Keratinocyte (primary cell): Measurements from ENCODE around the gene CAT. TPM values are rescaled to one million over a fixed set of nuclear protein-coding genes. Genes with fewer than 3 reads are reported as not detected.
A peak's percentile ranks its signal among the peaks of the same experiment; 100 is the strongest.

ENCODE experiments used
- DNase-seq: peaks from one replicate; pipeline ENCODE4 v3.0.0-alpha.2; 2011; ENCODE audit warnings: low read depth, missing footprints, low spot score
- FAIRE-seq: peaks from 2 replicates; lab custom pipeline; 2011; peaks lifted over from hg19 to GRCh38; lab: Jason Lieb, UNC
- H2AFZ ChIP-seq: 2 replicates; pipeline ENCODE4 v1.6.0; 2012; ENCODE audit warnings: low read length, control low read depth, inconsistent platforms; ENCODE audit not compliant: control insufficient read depth
- H3K27ac ChIP-seq: 2 replicates; pipeline ENCODE4 v1.5.1; 2011; ENCODE audit warnings: low read length; ENCODE audit not compliant: control insufficient read depth, insufficient read depth
- H3K27me3 ChIP-seq: 3 replicates; pipeline ENCODE4 v1.6.0; 2011; ENCODE audit warnings: low read length; ENCODE audit not compliant: control insufficient read depth, insufficient read depth; ENCODE audit errors: extremely low read depth
- H3K36me3 ChIP-seq, 2 experiments: 2 replicates in 1 of 2; 3 replicates in 1 of 2; pipeline ENCODE4 v1.5.1; 2011; ENCODE audit warnings: low read length in 2 of 2, mild to moderate bottlenecking in 1 of 2; ENCODE audit not compliant: control insufficient read depth in 2 of 2, insufficient read depth in 2 of 2; ENCODE audit errors: extremely low read depth in 1 of 2
- H3K4me1 ChIP-seq: 3 replicates; pipeline ENCODE4 v1.5.1; 2011; ENCODE audit warnings: low read length; ENCODE audit not compliant: control insufficient read depth, insufficient read depth; ENCODE audit errors: extremely low read depth
- H3K4me2 ChIP-seq: 3 replicates; pipeline ENCODE4 v1.6.0; 2011; ENCODE audit warnings: low read depth, low read length; ENCODE audit not compliant: control insufficient read depth, insufficient read depth; ENCODE audit errors: extremely low read depth
- H3K4me3 ChIP-seq, 3 experiments: fragments of 200-600 bp in 1 of 3; sonication (generic) in 1 of 3; 2 replicates in 2 of 3; 3 replicates in 1 of 3; pipeline ENCODE4 v1.5.1; 2011 to 2016; ENCODE audit warnings: low read length in 3 of 3, mild to moderate bottlenecking in 3 of 3, control low read depth in 2 of 3, inconsistent platforms in 1 of 3, low read depth in 1 of 3, mixed read lengths in 1 of 3, mixed run types in 1 of 3, moderate library complexity in 1 of 3; ENCODE audit not compliant: control insufficient read depth in 2 of 3, insufficient read depth in 2 of 3; ENCODE audit errors: extremely low read depth in 1 of 3
- H3K79me2 ChIP-seq: 2 replicates; pipeline ENCODE4 v1.6.0; 2012; ENCODE audit warnings: low read length; ENCODE audit not compliant: control insufficient read depth, insufficient read depth
- H3K9ac ChIP-seq: 3 replicates; pipeline ENCODE4 v1.6.0; 2011; ENCODE audit warnings: low read length; ENCODE audit not compliant: control insufficient read depth, insufficient read depth; ENCODE audit errors: extremely low read depth
- H3K9me1 ChIP-seq: 3 replicates; pipeline ENCODE4 v1.6.0; 2011; ENCODE audit warnings: low read length; ENCODE audit not compliant: control insufficient read depth, insufficient read depth; ENCODE audit errors: extremely low read depth
- H3K9me3 ChIP-seq: 2 replicates; pipeline ENCODE4 v1.5.1; 2012; ENCODE audit warnings: low read depth, low read length; ENCODE audit not compliant: control insufficient read depth
- H4K20me1 ChIP-seq: 3 replicates; pipeline ENCODE4 v1.6.0; 2011; ENCODE audit warnings: low read length; ENCODE audit not compliant: control insufficient read depth, insufficient read depth; ENCODE audit errors: extremely low read depth
- CTCF ChIP-seq, 3 experiments: IDR thresholded peaks in 1 of 3; conservative IDR thresholded peaks in 1 of 3; optimal IDR thresholded peaks in 1 of 3; 2 replicates in 2 of 3; 3 replicates in 1 of 3; pipeline versions ENCODE3 to v1.5.1; 2011; ENCODE audit warnings: low read length in 3 of 3, mild to moderate bottlenecking in 3 of 3, moderate library complexity in 2 of 3, control low read depth in 1 of 3, inconsistent platforms in 1 of 3; ENCODE audit not compliant: insufficient read depth in 2 of 3; ENCODE audit errors: extremely low read depth in 1 of 3
- EZH2 ChIP-seq: IDR thresholded peaks from one replicate; pipeline ENCODE4 v1.6.1; 2012; ENCODE audit warnings: inconsistent platforms, mild to moderate bottlenecking, low read length, moderate library complexity
- dilution Hi-C: fragments of 300-500 bp; cut with MboI; formaldehyde crosslinking; loops from one replicate; pipeline ENCODE4 v1.7.0; 2020; ENCODE audit warnings: low sequenced_read_pairs; ENCODE audit not compliant: extremely low pct_ligation_motif_present
- polyA plus RNA-seq, 5 experiments: library from polyadenylated mRNA; depleted of rRNA in 3 of 5; stranded (reverse) in 3 of 5; stranded (forward) in 1 of 5; unstranded in 1 of 5; fragments of >200 nt; gene quantifications; 1 replicate in 1 of 5; 2 replicates in 3 of 5; 3 replicates in 1 of 5; pipeline versions ENCODE4 v1.2.1 to v1.2.3, GENCODE V29; 2011 to 2012; ENCODE audit warnings: missing spikeins in 2 of 5, low read depth in 1 of 5, low replicate concordance in 1 of 5

The CAT gene
- polyA plus RNA-seq, 1 donor (not counting 4 experiments of a cell fraction or from before 2014, with no cell fraction given), result 94.8 TPM

GRCh38 chr11:34437224-34438125 lies 1.3 kb upstream of the CAT start:
- Histone ChIP-seq H2AFZ (peak overlapping the region; percentile 67), H3K9ac (no peak overlapping the region), H3K27ac (no peak overlapping the region), H3K4me1 (peaks cover 8% of the 10 kb centered on the region), H3K9me3 (no peaks in the 10 kb centered on the region), H3K4me2 (peak overlapping the region; percentile 81), H3K4me3 (peak overlapping the region; percentile 86 to 92 (median 87)), H3K79me2 (peaks cover 15% of the 10 kb centered on the region), H3K9me1 (no peaks in the 10 kb centered on the region), H3K36me3 (no peaks in the 10 kb centered on the region), H4K20me1 (no peaks in the 10 kb centered on the region), H3K27me3 (no peaks in the 10 kb centered on the region)
- FAIRE-seq (no peak), DNase-seq (no peak)
- dilution Hi-C loops, result no loop called here
- TF ChIP-seq EZH2, result no peak

GRCh38 chr11:34439610-34440198 lies 970 bp downstream of the CAT start:
- no peak for DNase-seq
- Histone ChIP-seq H3K4me3 (peak overlapping the region; percentile 86 to 92 (median 87)), H4K20me1 (no peaks in the 10 kb centered on the region), H3K36me3 (no peaks in the 10 kb centered on the region), H3K9ac (peak overlapping the region; percentile 87), H3K79me2 (peaks cover 19% of the 10 kb centered on the region), H3K27ac (peak overlapping the region; percentile 74), H3K4me2 (peak overlapping the region; percentile 96), H3K4me1 (peaks cover 8% of the 10 kb centered on the region), H3K9me3 (no peaks in the 10 kb centered on the region), H3K27me3 (no peaks in the 10 kb centered on the region), H3K9me1 (no peaks in the 10 kb centered on the region), H2AFZ (no peak overlapping the region)
- dilution Hi-C loops, result no loop called here
- TF ChIP-seq CTCF (optimal IDR thresholded peaks at IDR 0.05 in 1 of 3, IDR thresholded peaks at IDR 0.05 in 1 of 3, conservative IDR thresholded peaks at IDR 0.05 in 1 of 3; ENCODE audit: extremely low read depth in 1 of 3, insufficient read depth in 2 of 3, low read length in 3 of 3), result no peak
- FAIRE-seq, result no peak
